Thyroid gland (tissue), 4 donors: Measurements from ENCODE around the gene NFATC2. TPM values are rescaled to one million over a fixed set of nuclear protein-coding genes. Genes with fewer than 3 reads are reported as not detected.

Experiments
- DNase-seq, 2 donors: peaks; one replicate each; pipeline ENCODE4 v3.0.0-alpha.2; 2019
- H3K27ac ChIP-seq, 3 donors: fragments of 200-600 bp; sonication (generic); 1 replicate in 2 of 3; 2 replicates in 1 of 3; pipeline ENCODE4 v1.5.1; 2016 to 2019; ENCODE audit warnings: mild to moderate bottlenecking in 1 of 3, moderate library complexity in 1 of 3
- H3K27me3 ChIP-seq: fragments of 200-600 bp; sonication (generic); one replicate; pipeline ENCODE4 v1.5.1; 2019
- H3K36me3 ChIP-seq, 2 donors: fragments of 200-600 bp; sonication (generic); one replicate each; pipeline ENCODE4 v1.5.1; 2016 to 2019
- H3K4me1 ChIP-seq, 2 donors: fragments of 200-600 bp; sonication (generic); one replicate each; pipeline ENCODE4 v1.5.1; 2017 to 2019
- H3K4me3 ChIP-seq, 3 donors: fragments of 200-600 bp; sonication (generic); replicated peaks in 1 of 3; 1 replicate in 2 of 3; 2 replicates in 1 of 3; pipeline ENCODE4 v1.5.1; 2016; ENCODE audit warnings: mild to moderate bottlenecking in 1 of 3
- H3K9me3 ChIP-seq: fragments of 200-600 bp; sonication (generic); one replicate; pipeline ENCODE4 v1.5.1; 2017
- CTCF ChIP-seq, 6 experiments: fragments of 200-600 bp in 3 of 6; fragments of 450-650 bp in 3 of 6; sonication (generic) in 3 of 6; IDR thresholded peaks; one replicate each; pipeline ENCODE4 v1.5.1; 2016 to 2019; ENCODE audit warnings: antibody characterized with exemption in 6 of 6, mild to moderate bottlenecking in 2 of 6, inconsistent platforms in 1 of 6, moderate library complexity in 1 of 6
- POLR2A ChIP-seq, 2 donors: fragments of 450-650 bp; IDR thresholded peaks; one replicate each; pipeline ENCODE4 v1.6.1; 2017; ENCODE audit warnings: antibody characterized with exemption in 2 of 2, mild to moderate bottlenecking in 2 of 2, moderate library complexity in 1 of 2
- WGBS, 2 donors: methylation state at CpG; one replicate each; pipeline ENCODE4 v1.1.5; 2017; 5-methylcytosine and 5-hydroxymethylcytosine counted together
- intact Hi-C: fragments of 100-400 bp; cut with DNase I; formaldehyde crosslinking; loops from one replicate; pipeline ENCODE4 v1.15.1; 2023
- total RNA-seq, 4 donors: library from RNA; depleted of rRNA; stranded (reverse); fragments of >200 nt; gene quantifications; one replicate each; pipeline ENCODE4 v1.2.3, GENCODE V29; 2016

Gene NFATC2
- total RNA-seq, 4 donors from 2014 or later, result 7.5 to 12.6 (median 8.5) TPM

- H3K36me3 ChIP-seq, result no peaks in the 10 kb centered on the region
- WGBS, 2 donors, result 66 to 73% methylated on average over 8 of the region's 8 CpGs
- no peaks in the 10 kb centered on the region for H3K9me3 ChIP-seq
- TF ChIP-seq POLR2A (IDR thresholded peaks at IDR 0.05) (no peak), CTCF (IDR thresholded peaks at IDR 0.05) (no peak)
- DNase-seq, result no peak
- no peak overlapping the region for H3K4me3 ChIP-seq
- H3K4me1 ChIP-seq, result peaks cover 21 to 40% of the 10 kb centered on the region in 2 donors
- no peaks in the 10 kb centered on the region for H3K27me3 ChIP-seq
- intact Hi-C loops, result no loop called here
- peak overlapping the region in 1 of 3 donors; percentile 51 for H3K27ac ChIP-seq
These were observed 96.9 kb downstream of the NFATC2 start for GRCh38 chr20:51445591-51445990.

GRCh38 chr20:51444922-51445438 is 97.5 kb downstream of the NFATC2 start:
- no peak for TF ChIP-seq CTCF (IDR thresholded peaks at IDR 0.05)
- no peak for TF ChIP-seq POLR2A (IDR thresholded peaks at IDR 0.05)
- Histone ChIP-seq H3K9me3 (no peaks in the 10 kb centered on the region), H3K4me3 (no peak overlapping the region), H3K4me1 (peaks cover 21 to 40% of the 10 kb centered on the region in 2 donors), H3K27ac (peak overlapping the region; percentile 25 to 51 (median 44)), H3K27me3 (no peaks in the 10 kb centered on the region), H3K36me3 (no peaks in the 10 kb centered on the region)
- intact Hi-C loops, result no loop called here
- DNase-seq, result peak; percentile 36 to 49
- WGBS, 2 donors, result 49 to 55% methylated on average over 9 of the region's 9 CpGs

- TF ChIP-seq CTCF (IDR thresholded peaks at IDR 0.05) (no peak), POLR2A (IDR thresholded peaks at IDR 0.05) (no peak)
- H3K4me1 ChIP-seq, result peaks cover 21 to 40% of the 10 kb centered on the region in 2 donors
- peak overlapping the region in 1 of 3 donors; percentile 44 for H3K27ac ChIP-seq
- H3K36me3 ChIP-seq, result no peaks in the 10 kb centered on the region
- 76% methylated on average over 9 of the region's 9 CpGs for WGBS, 2 donors
- no peaks in the 10 kb centered on the region for H3K27me3 ChIP-seq
- intact Hi-C loops, result no loop called here
- H3K9me3 ChIP-seq, result no peaks in the 10 kb centered on the region
- H3K4me3 ChIP-seq, result no peak overlapping the region
- DNase-seq, result no peak
These were observed 98.1 kb downstream of the NFATC2 start for GRCh38 chr20:51444467-51444866.

- Histone ChIP-seq H3K9me3 (no peaks in the 10 kb centered on the region), H3K36me3 (no peaks in the 10 kb centered on the region), H3K27ac (no peak overlapping the region), H3K27me3 (no peaks in the 10 kb centered on the region), H3K4me1 (peaks cover 19 to 29% of the 10 kb centered on the region in 2 donors), H3K4me3 (no peak overlapping the region)
- no peak for DNase-seq
- intact Hi-C loops, result no loop called here
- WGBS, 2 donors, result 84 to 91% methylated on average over 6 of the region's 6 CpGs
- no peak for TF ChIP-seq POLR2A (IDR thresholded peaks at IDR 0.05)
- TF ChIP-seq CTCF (IDR thresholded peaks at IDR 0.05), result no peak
These were observed 99.9 kb downstream of the NFATC2 start for GRCh38 chr20:51442602-51443001.

GRCh38 chr20:51440589-51440988 is 101.9 kb downstream of the NFATC2 start:
- intact Hi-C loops, result no loop called here
- Histone ChIP-seq H3K9me3 (no peaks in the 10 kb centered on the region), H3K4me1 (peaks cover 8 to 11% of the 10 kb centered on the region in 2 donors), H3K4me3 (no peak overlapping the region), H3K27me3 (no peaks in the 10 kb centered on the region), H3K27ac (no peak overlapping the region), H3K36me3 (no peaks in the 10 kb centered on the region)
- TF ChIP-seq POLR2A (IDR thresholded peaks at IDR 0.05) (no peak), CTCF (IDR thresholded peaks at IDR 0.05) (no peak)
- DNase-seq, result no peak
- 69 to 79% methylated on average over 7 of the region's 7 CpGs for WGBS, 2 donors
